Ovary (tissue), 9 donors: ENCODE data around the gene EDAR. TPM values are rescaled to one million over a fixed set of nuclear protein-coding genes. Genes with fewer than 3 reads are reported as not detected.

Experiments used
- DNase-seq, 5 donors: peaks; one replicate each; pipeline ENCODE4 v3.0.0-alpha.2; 2019 to 2020
- H3K27ac ChIP-seq, 2 donors: fragments of 200-600 bp; one replicate each; pipeline versions ENCODE4 v1.5.1 to v1.8.0; 2019 to 2022
- H3K27me3 ChIP-seq: fragments of 200-600 bp; one replicate; pipeline ENCODE4 v1.8.0; 2022
- H3K36me3 ChIP-seq: fragments of 200-600 bp; sonication (generic); one replicate; pipeline ENCODE4 v1.5.1; 2019
- H3K4me1 ChIP-seq: one replicate; pipeline ENCODE4 v1.8.1; 2013; ENCODE audit warnings: mild to moderate bottlenecking, moderate library complexity; ENCODE audit not compliant: insufficient read depth
- H3K4me3 ChIP-seq: fragments of 200-600 bp; sonication (generic); one replicate; pipeline ENCODE4 v1.5.1; 2017
- H3K9me3 ChIP-seq, 2 donors: fragments of 200-600 bp in 1 of 2; sonication (generic) in 1 of 2; one replicate each; pipeline versions ENCODE4 v1.5.1 to v1.8.1; 2013 to 2019; ENCODE audit warnings: mild to moderate bottlenecking in 1 of 2, moderate library complexity in 1 of 2
- CTCF ChIP-seq, 3 donors: fragments of 450-650 bp in 2 of 3; fragments of 200-600 bp in 1 of 3; IDR thresholded peaks; one replicate each; pipeline versions ENCODE4 v1.5.1 to v1.8.0; 2016 to 2022; ENCODE audit warnings: antibody characterized with exemption in 3 of 3, mild to moderate bottlenecking in 1 of 3
- EP300 ChIP-seq: sonication (generic); formaldehyde crosslinking; IDR thresholded peaks from one replicate; pipeline ENCODE4 v1.6.1; 2017; ENCODE audit warnings: antibody characterized with exemption
- POLR2A ChIP-seq: fragments of 450-650 bp; IDR thresholded peaks from one replicate; pipeline ENCODE4 v1.6.1; 2017; ENCODE audit warnings: antibody characterized with exemption, mild to moderate bottlenecking, moderate library complexity
- WGBS, 3 donors: extraction: QIAGEN DNeasy Blood & Tissue Kit in 1 of 3; methylation state at CpG; one replicate each; pipeline versions ENCODE4 v1.1.5 to v1.1.7; 2013 to 2017; 5-methylcytosine and 5-hydroxymethylcytosine counted together
- intact Hi-C, 4 donors: fragments of 100-400 bp; cut with DNase I; formaldehyde crosslinking; loops; one replicate each; pipeline versions ENCODE4 v1.11.0 to v1.15.1; 2022 to 2023
- polyA plus RNA-seq, 2 donors: library from polyadenylated mRNA; stranded (reverse); fragments of 200-250 nt in 1 of 2; fragments of 350-450 nt in 1 of 2; fragmentation: Illumina TruSeq in 1 of 2; extraction: RNeasy Lipid Tissue Mini Kit (QIAGEN cat#74804) in 1 of 2; gene quantifications; one replicate each; pipeline ENCODE4 v1.2.3, GENCODE V29; 2013 to 2014
- total RNA-seq, 7 donors: library from RNA; depleted of rRNA in 2 of 7; stranded (reverse); fragments of >200 nt in 2 of 7; fragmentation: NEBNext Ultra II Directional in 3 of 7; extraction: Animal tissue kit (Norgen Biotek cat#: 25700) in 3 of 7; gene quantifications; one replicate each; pipeline versions ENCODE4 v1.1.0 to v1.2.4, GENCODE V29; 2016 to 2023
- donor health status: DM: no; HTN: no; CAD: no; lungs with moderate emphysema.
- donor health status: DM: no; HTN: no; CAD: no.
- donor health status: Bipolar disorder and iron deficiency.
- donor health status: DM: yes; HTN: yes; CAD: no.
- donor health status: DM: no; HTN: no; CAD: no.
- donor health status: DM: yes; HTN: yes; CAD: no.

Gene EDAR
- total and polyA plus RNA-seq, 9 donors: 0.11 to 0.13 (median 0.11) TPM; not detected in 6

- H3K4me1 ChIP-seq: no peaks in the 10 kb centered on the region
- TF ChIP-seq CTCF (IDR thresholded peaks at IDR 0.05) (no peak), EP300 (no peak), POLR2A (no peak)
- H3K27me3 ChIP-seq: no peaks in the 10 kb centered on the region
- no peak overlapping the region for H3K27ac ChIP-seq
- no peak overlapping the region for H3K4me3 ChIP-seq
- no peak for DNase-seq
- no peaks in the 10 kb centered on the region for H3K36me3 ChIP-seq
- intact Hi-C loops: no loop called here
- WGBS, 3 donors: 86 to 91% (median 91%) methylated on average over 5 of the region's 5 CpGs
- H3K9me3 ChIP-seq: no peaks in the 10 kb centered on the region
Observed at GRCh38 chr2:109018452-109018851, 29.4 kb upstream of the EDAR start.

- Histone ChIP-seq H3K36me3 (no peaks in the 10 kb centered on the region), H3K9me3 (no peaks in the 10 kb centered on the region), H3K27ac (no peak overlapping the region), H3K27me3 (no peaks in the 10 kb centered on the region), H3K4me3 (no peak overlapping the region), H3K4me1 (no peaks in the 10 kb centered on the region)
- no peak for DNase-seq
- TF ChIP-seq POLR2A: no peak
- no peak for TF ChIP-seq EP300
- no peak for TF ChIP-seq CTCF (IDR thresholded peaks at IDR 0.05)
- WGBS, 3 donors: 73 to 82% (median 80%) methylated on average over 5 of the region's 5 CpGs
- intact Hi-C loops: no loop called here
Observed at GRCh38 chr2:109017017-109017416, 28.0 kb upstream of the EDAR start.

GRCh38 chr2:109016376-109016775, 27.4 kb upstream of the EDAR start:
- Histone ChIP-seq H3K36me3 (no peaks in the 10 kb centered on the region), H3K4me3 (no peak overlapping the region), H3K27me3 (no peaks in the 10 kb centered on the region), H3K4me1 (no peaks in the 10 kb centered on the region), H3K9me3 (no peaks in the 10 kb centered on the region), H3K27ac (no peak overlapping the region)
- no peak for DNase-seq
- TF ChIP-seq CTCF (IDR thresholded peaks at IDR 0.05) (no peak), EP300 (no peak), POLR2A (no peak)
- WGBS, 3 donors: 90 to 93% (median 91%) methylated on average over 11 of the region's 11 CpGs
- intact Hi-C loops: no loop called here

- H3K4me3 ChIP-seq: no peak overlapping the region
- no peaks in the 10 kb centered on the region for H3K27me3 ChIP-seq
- H3K4me1 ChIP-seq: no peaks in the 10 kb centered on the region
- H3K9me3 ChIP-seq: no peaks in the 10 kb centered on the region
- WGBS, 3 donors: 67 to 79% (median 68%) methylated on average over 8 of the region's 8 CpGs
- H3K36me3 ChIP-seq: no peaks in the 10 kb centered on the region
- DNase-seq: no peak
- intact Hi-C loops: no loop called here
- TF ChIP-seq POLR2A (no peak), CTCF (IDR thresholded peaks at IDR 0.05) (no peak), EP300 (no peak)
- H3K27ac ChIP-seq: no peak overlapping the region
Observed at GRCh38 chr2:109014476-109014875, 25.5 kb upstream of the EDAR start.

GRCh38 chr2:109013051-109013450, 24.0 kb upstream of the EDAR start:
- DNase-seq: no peak
- Histone ChIP-seq H3K4me3 (no peak overlapping the region), H3K4me1 (no peaks in the 10 kb centered on the region), H3K36me3 (no peaks in the 10 kb centered on the region), H3K27me3 (no peaks in the 10 kb centered on the region), H3K9me3 (no peaks in the 10 kb centered on the region), H3K27ac (no peak overlapping the region)
- TF ChIP-seq POLR2A (no peak), EP300 (no peak), CTCF (IDR thresholded peaks at IDR 0.05) (no peak)
- whole genome bisulfite sequencing, 3 donors: 87 to 90% (median 90%) methylated on average over 5 of the region's 5 CpGs
- intact Hi-C loops: no loop called here
